ENCODE data around the gene BBS5. TPM values are rescaled to one million over a fixed set of nuclear protein-coding genes. Genes with fewer than 3 reads are reported as not detected.
"Not testable (repeated sequence)": the region's sequence is repeated elsewhere in the genome, so short reads cannot be mapped to it uniquely, and the experiment has no call there.

BBS5 gene
- total RNA-seq, 1 donor from 2014 or later = 1.3 TPM

- no peak for DNase-seq (ENCODE audit: low read depth)
- Histone ChIP-seq H3K36me3 (ENCODE audit: control insufficient read depth, insufficient read depth, low read length) (no peaks in the 10 kb centered on the region), H3K27me3 (ENCODE audit: control insufficient read depth, insufficient read depth, low read length) (no peaks in the 10 kb centered on the region), H3K4me3 (ENCODE audit: low read depth, low read length) (no peak overlapping the region)
- no peak for FAIRE-seq
- no peak for TF ChIP-seq CTCF (IDR thresholded peaks at IDR 0.05; ENCODE audit: insufficient read depth, low read length, severe bottlenecking)
Measured at GRCh38 chr2:169448316-169448715, 31.0 kb upstream of the BBS5 start.

GRCh38 chr2:169448865-169449264 lies 30.4 kb upstream of the BBS5 start:
- no peak for FAIRE-seq
- TF ChIP-seq CTCF (IDR thresholded peaks at IDR 0.05; ENCODE audit: insufficient read depth, low read length, severe bottlenecking) = no peak
- no peak for DNase-seq (ENCODE audit: low read depth)
- Histone ChIP-seq H3K36me3 (ENCODE audit: control insufficient read depth, insufficient read depth, low read length) (no peaks in the 10 kb centered on the region), H3K27me3 (ENCODE audit: control insufficient read depth, insufficient read depth, low read length) (no peaks in the 10 kb centered on the region), H3K4me3 (ENCODE audit: low read depth, low read length) (no peak overlapping the region)

GRCh38 chr2:169452080-169452479 lies 27.2 kb upstream of the BBS5 start:
- H3K27me3 ChIP-seq (ENCODE audit: control insufficient read depth, insufficient read depth, low read length) = no peaks in the 10 kb centered on the region
- TF ChIP-seq CTCF (IDR thresholded peaks at IDR 0.05; ENCODE audit: insufficient read depth, low read length, severe bottlenecking) = peak; percentile 32
- no peak overlapping the region for H3K4me3 ChIP-seq (ENCODE audit: low read depth, low read length)
- FAIRE-seq = no peak
- peak; percentile 39 for DNase-seq (ENCODE audit: low read depth)
- no peaks in the 10 kb centered on the region for H3K36me3 ChIP-seq (ENCODE audit: control insufficient read depth, insufficient read depth, low read length)

- H3K36me3 ChIP-seq (ENCODE audit: control insufficient read depth, insufficient read depth, low read length); H3K4me3 ChIP-seq (ENCODE audit: low read depth, low read length); H3K27me3 ChIP-seq (ENCODE audit: control insufficient read depth, insufficient read depth, low read length); FAIRE-seq; DNase-seq (ENCODE audit: low read depth): not testable (repeated sequence)
Measured at GRCh38 chr2:169453044-169453443, 26.2 kb upstream of the BBS5 start.

- H3K27me3 ChIP-seq (ENCODE audit: control insufficient read depth, insufficient read depth, low read length) = no peaks in the 10 kb centered on the region
- DNase-seq (ENCODE audit: low read depth) = no peak
- TF ChIP-seq CTCF (IDR thresholded peaks at IDR 0.05; ENCODE audit: insufficient read depth, low read length, severe bottlenecking) = no peak
- no peak overlapping the region for H3K4me3 ChIP-seq (ENCODE audit: low read depth, low read length)
- FAIRE-seq = no peak
- H3K36me3 ChIP-seq (ENCODE audit: control insufficient read depth, insufficient read depth, low read length) = no peaks in the 10 kb centered on the region
Measured at GRCh38 chr2:169461143-169461542, 18.2 kb upstream of the BBS5 start.

- no peaks in the 10 kb centered on the region for H3K36me3 ChIP-seq (ENCODE audit: control insufficient read depth, insufficient read depth, low read length)
- H3K27me3 ChIP-seq (ENCODE audit: control insufficient read depth, insufficient read depth, low read length) = no peaks in the 10 kb centered on the region
- FAIRE-seq (no peak), DNase-seq (ENCODE audit: low read depth) (peak; percentile 53)
- no peak overlapping the region for H3K4me3 ChIP-seq (ENCODE audit: low read depth, low read length)
- no peak for TF ChIP-seq CTCF (IDR thresholded peaks at IDR 0.05; ENCODE audit: insufficient read depth, low read length, severe bottlenecking)
Measured at GRCh38 chr2:169462896-169463695, 16.2 kb upstream of the BBS5 start.

Data from bronchial epithelial cell (primary cell).